GM10266 (cell line): ENCODE measurements around the gene SMIM26.

ENCODE experiments used
- DNase-seq: peaks from one replicate; pipeline ENCODE4 v3.0.0; 2012; ENCODE audit errors: extremely low spot score
- CTCF ChIP-seq: IDR thresholded peaks from 2 replicates; pipeline ENCODE4 v1.5.1; 2012; ENCODE audit warnings: mild to moderate bottlenecking, low read depth; ENCODE audit not compliant: control insufficient read depth, insufficient read depth; ENCODE audit errors: missing control alignments

Gene SMIM26

GRCh38 chr20:18545566-18545965 lies 21.7 kb upstream of the SMIM26 start:
- DNase-seq = no peak
- no peak for TF ChIP-seq CTCF

GRCh38 chr20:18548465-18548864 lies 18.8 kb upstream of the SMIM26 start:
- no peak for TF ChIP-seq CTCF

GRCh38 chr20:18553746-18554145 lies 13.5 kb upstream of the SMIM26 start:
- TF ChIP-seq CTCF = no peak
- DNase-seq = no peak

More at GRCh38 chr20:18548465-18548864, 18.8 kb upstream of the SMIM26 start:
- DNase-seq = no peak

GRCh38 chr20:18567739-18568091 lies 483 bp downstream of the SMIM26 start:
- TF ChIP-seq CTCF = no peak
- no peak for DNase-seq

- TF ChIP-seq CTCF = no peak
- no peak for DNase-seq
Observed at GRCh38 chr20:18571009-18571408, 3.8 kb downstream of the SMIM26 start.

GRCh38 chr20:18571578-18571977 lies 4.3 kb downstream of the SMIM26 start:
- no peak for TF ChIP-seq CTCF
- no peak for DNase-seq

- no peak for DNase-seq
- no peak for TF ChIP-seq CTCF
Observed at GRCh38 chr20:18577942-18578341, 10.7 kb downstream of the SMIM26 start.
